Colon (tissue), 2 donors: Measurements from ENCODE around the gene GANC.
"Not testable (repeated sequence)": the region's sequence is repeated elsewhere in the genome, so short reads cannot be mapped to it uniquely, and the experiment has no call there.

Experiments used
- FAIRE-seq: peaks from 2 replicates; lab custom pipeline; 2012; peaks lifted over from hg19 to GRCh38; lab: Jason Lieb, UNC
- donor health status: control.
- donor health status: control.

Gene GANC, protein sequence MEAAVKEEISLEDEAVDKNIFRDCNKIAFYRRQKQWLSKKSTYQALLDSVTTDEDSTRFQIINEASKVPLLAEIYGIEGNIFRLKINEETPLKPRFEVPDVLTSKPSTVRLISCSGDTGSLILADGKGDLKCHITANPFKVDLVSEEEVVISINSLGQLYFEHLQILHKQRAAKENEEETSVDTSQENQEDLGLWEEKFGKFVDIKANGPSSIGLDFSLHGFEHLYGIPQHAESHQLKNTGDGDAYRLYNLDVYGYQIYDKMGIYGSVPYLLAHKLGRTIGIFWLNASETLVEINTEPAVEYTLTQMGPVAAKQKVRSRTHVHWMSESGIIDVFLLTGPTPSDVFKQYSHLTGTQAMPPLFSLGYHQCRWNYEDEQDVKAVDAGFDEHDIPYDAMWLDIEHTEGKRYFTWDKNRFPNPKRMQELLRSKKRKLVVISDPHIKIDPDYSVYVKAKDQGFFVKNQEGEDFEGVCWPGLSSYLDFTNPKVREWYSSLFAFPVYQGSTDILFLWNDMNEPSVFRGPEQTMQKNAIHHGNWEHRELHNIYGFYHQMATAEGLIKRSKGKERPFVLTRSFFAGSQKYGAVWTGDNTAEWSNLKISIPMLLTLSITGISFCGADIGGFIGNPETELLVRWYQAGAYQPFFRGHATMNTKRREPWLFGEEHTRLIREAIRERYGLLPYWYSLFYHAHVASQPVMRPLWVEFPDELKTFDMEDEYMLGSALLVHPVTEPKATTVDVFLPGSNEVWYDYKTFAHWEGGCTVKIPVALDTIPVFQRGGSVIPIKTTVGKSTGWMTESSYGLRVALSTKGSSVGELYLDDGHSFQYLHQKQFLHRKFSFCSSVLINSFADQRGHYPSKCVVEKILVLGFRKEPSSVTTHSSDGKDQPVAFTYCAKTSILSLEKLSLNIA (N-terminal part only)

DNA sequence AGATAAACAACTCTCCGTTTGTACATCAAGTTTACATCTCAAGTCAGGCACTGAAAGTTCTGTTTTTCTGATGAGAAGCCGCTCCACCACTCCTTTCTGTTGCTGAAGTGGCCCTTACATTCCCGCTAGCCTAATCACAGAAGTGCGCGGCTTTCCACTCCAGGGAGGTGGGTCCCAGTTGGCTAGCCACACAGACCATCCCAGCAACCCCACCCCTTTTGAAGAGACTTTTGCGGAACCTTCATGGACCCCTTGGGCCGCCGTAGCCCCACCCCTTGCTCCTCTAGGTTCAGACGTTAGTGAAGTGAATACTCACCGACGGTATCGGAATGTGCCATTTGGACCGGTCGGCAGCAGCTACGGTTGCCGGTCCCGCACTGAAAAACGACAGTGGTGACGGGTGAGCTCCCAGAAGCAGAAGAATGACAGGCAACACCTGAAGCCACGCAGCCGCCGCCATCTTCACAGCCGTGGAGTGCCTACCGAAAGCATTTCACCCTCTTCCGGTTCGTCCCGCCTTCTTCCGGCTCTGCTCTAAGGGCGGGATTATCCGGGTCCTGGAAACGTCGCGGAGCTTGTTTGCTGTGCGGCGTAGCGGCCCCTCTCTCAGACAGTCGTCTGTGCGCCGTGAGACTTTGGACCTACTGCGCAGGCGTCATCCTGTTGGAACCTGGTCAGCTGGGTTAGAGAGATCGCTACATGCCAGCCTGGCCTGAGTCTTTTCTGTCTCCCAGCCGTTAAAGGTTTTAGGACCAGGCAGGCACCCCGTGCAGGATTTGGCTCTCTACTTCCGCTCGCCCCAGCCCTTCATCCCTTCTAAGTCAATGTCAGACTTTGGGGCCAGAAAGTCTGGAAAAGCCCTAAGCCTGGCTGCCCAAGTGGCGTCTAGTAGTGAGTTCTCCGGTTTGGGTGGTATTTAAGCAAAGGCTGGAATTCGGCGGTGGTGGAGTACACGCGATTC, at the start of gene GANC, which contains the start of gene TMEM87A:
Gene GANC, plus strand, starts transcription at position 263 of the 961 bp plus-strand sequence. CDS start 1,281 bp downstream, outside the sequence.
Gene TMEM87A, minus strand, starts transcription at position 495 of the 961 bp plus-strand sequence. Its CDS starts 35 bp downstream, at position 460.
- no peak for FAIRE-seq

DNA sequence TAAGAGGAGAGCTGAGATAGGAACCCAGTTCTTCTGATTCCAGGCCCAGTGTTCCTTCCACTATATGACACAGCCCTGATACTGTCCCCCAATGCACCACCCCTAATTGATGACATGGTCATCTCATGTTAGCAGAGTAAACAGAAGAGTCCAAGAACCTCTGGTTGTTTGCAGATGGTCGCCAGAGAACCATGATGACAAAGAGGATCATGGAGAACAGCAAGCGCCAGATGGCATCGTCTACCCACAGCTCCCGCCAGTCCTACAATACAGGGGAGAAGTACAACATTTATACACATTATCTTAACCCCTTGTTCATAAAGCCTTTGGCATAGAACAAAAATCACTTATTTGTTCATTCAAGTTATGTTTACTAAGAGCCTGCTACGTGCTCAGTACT, 46.4 kb upstream of the GANC start:
- FAIRE-seq: no peak

DNA sequence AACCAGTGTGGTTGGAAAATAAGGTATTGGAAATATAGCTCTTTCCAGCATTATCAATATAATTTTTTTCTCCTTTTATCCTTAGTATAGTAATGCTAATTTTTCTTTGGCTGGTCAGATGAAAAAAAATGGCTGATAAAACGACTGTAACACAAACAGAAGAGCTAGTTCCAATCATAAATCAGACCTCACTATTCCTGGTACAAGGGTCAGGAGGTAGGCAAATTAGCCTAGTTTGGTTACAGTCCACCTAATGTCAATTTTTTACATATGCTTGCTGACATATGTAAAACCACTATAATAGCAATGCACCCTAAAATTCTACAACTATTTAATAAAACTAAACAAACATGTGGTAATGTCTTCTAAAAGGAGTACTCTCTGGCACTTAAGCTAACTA, 45.0 kb upstream of the GANC start:
- FAIRE-seq: no peak

DNA sequence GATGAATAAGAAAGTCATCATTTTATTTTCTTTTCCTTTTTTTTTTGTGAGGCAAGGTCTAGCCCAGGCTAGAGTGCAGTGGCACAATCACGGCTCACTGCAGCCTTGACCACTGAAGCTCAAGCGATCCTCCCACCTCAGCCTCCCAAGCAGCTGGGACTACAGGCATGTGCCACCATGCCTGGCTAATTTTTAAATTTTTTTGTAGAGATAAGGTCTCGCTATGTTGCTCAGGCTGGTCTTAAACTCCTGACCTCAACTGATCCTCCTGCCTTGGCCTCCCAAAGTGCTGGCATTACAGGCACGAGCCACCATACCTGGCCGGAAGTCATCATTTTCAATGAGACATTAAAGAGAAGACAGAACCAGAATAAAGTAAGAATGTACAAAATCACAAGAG, 44.0 kb upstream of the GANC start:
- not testable (repeated sequence) for FAIRE-seq

DNA sequence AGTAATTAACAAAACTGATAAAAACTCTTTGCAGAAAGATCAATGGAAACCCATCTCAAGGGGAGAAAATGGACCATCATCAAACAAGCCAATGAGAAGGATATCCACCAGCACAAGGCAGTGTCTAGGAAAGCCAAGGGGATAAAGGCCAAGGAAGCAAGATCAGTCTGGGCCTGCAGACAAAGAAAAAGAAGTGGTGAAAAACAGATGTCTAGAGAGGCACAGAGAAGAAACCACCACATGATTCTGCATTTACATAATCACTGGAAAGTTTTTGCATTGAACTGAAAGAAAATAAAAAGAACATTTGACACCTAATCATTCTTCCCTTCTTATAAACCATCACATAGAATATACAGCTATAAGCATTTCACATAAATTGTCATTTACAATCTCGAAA, 41.9 kb upstream of the GANC start:
- no peak for FAIRE-seq

DNA sequence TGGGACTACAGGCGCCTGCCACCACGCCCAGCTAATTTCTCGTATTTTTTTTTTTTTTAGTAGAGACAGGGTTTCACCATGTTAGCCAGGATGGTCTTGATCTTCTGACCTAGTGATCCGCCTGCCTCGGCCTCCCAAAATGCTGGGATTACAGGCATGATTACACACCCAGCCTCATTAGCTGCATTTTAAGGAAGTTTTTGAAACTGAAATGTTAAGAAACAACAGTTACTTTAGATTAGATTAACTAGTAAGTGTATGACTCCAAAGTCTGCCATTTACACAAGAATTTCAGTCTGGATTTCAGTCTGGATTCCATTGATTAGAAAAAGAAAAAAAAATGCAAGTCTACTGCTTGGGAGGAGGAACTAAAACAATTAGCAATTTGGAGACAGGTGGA, 40.4 kb upstream of the GANC start:
- FAIRE-seq: no peak

DNA sequence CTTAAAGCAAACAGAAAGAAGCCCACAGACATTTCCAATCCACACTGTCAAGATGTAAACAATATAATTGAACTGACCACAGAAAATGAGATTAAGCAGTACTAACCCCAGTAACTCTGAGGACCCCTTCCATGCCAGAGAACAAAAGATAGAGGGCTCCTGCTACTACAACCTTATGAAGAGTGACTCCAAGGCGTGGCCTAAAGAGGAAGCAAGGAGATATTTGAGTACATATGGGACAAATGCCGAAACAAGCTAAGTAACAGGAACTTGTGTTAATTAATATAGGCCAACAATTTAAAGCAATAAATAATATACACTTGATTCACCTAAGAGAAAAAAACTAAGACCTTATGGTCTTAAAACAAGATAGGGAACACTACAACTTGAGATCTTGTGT, 39.9 kb upstream of the GANC start:
- FAIRE-seq: no peak

DNA sequence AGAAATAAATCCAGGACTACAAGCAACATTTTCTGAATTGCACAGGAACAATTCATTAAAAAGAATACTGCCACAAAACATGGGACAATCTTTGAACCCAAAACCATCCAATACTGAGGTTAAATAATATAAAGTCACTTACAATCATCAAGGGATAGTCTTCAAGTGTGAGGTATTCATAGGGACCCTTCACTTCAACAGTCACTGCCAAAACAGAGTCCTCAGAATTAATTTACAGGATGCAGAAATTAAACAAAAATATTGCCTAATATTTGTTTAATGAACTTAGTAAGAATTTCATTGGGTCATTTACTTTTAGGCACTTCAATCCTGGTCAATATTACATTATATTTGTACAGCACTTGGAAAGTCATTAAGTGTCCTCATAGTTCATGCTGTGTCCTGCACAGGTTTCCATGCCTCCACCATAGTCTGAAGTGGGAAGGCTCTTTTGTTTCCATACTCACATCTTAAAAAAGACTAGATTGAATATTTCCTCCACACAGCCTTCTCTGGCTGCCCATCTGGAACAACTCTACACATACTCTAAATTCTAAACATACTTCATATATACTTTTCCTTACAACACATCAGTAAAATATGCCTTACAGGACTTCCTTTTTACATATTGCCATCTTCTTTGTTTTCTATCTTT, 33.3 kb upstream of the GANC start:
- no peak for FAIRE-seq

DNA sequence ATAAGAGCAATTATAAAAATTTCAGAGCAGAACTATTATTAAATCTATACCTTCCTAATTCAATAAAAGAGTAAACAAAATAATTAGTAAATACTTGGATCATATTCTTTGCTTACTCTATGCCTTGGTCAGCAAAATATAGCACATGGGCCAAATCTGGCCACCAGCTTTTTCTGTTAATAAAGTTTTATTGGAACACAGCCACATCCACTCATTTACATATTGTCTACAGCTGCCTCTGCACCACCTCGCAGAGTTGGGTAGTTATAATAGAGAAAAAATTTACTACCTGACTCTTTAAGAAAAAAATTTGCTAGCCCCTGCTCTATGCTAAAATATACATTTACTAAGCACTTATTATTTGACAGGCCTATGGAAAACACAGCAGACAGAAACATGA, 32.2 kb upstream of the GANC start:
- no peak for FAIRE-seq

DNA sequence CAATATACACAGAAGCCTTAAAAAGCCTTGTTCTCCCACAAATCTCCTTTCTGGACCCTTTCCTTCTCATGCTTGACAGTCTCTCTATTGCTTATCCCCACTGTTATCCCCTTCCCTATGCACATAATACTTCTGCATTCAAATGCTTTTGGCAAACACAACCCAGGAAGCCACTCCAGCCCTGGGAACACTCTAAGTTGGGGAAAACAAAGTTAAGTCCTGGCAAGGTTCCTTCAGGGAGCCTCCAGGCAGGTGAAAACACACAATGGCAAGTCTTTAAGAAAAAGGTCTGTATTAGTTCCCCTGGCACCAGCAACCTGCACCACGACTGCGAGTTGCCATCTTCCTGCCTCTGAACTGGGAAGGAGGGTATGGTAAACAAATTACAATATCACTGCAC, 19.7 kb upstream of the GANC start:
- FAIRE-seq: no peak

DNA sequence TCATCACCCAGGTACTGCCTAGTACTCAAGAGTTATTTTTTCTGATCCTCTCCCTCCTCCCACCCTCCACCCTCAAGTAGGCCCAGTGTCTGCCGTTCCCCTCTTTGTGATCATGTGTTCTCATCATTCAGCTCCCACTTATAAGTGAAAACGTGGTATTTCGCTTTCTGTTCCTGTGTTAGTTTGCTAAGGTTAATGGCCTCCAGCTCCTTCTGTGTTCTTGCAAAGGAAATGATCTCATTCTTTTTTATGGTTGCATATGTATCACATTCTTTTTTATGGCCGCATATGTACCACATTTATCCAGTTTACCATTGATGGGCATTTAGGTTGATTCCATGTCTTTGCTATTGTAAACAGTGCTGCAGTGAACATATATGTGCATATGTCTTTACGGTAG, 8.2 kb upstream of the GANC start:
- FAIRE-seq: no peak

DNA sequence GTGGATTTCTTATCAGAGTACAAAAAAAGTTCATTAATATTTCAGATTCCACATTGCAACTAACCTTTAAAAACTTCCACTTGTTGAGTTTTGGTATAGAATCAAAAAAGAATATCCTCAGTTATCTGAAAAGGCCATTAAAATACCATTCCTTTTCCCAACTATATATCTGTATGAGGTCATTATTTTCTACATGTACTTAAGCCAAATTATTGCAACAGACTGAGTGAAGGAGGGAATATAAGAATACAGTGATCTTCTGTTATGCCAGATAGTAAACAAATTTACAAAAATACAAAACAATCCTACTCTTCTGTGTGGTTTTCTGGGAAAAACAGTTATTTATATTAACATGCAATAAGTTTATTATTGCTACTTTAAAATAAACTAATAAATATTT, 5.7 kb upstream of the GANC start:
- no peak for FAIRE-seq

DNA sequence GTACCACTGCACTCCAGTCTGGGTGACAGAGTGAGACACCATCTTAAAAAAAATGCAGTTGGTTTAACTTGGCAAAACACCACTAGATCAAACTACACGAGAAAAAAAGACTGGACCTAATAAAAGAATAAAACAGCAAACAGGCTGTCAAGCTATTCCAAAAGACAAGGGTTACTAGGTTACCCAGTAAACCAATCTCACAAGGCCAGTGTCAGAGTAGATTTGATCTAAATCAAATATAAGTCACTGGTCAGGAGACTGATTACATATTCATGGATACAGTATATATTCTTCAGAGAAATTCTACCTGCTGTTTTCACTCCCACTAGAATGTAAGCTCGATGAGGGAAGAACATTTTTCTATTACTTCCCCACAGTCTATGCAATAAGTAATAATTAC, 2.5 kb upstream of the GANC start:
- FAIRE-seq: no peak

DNA sequence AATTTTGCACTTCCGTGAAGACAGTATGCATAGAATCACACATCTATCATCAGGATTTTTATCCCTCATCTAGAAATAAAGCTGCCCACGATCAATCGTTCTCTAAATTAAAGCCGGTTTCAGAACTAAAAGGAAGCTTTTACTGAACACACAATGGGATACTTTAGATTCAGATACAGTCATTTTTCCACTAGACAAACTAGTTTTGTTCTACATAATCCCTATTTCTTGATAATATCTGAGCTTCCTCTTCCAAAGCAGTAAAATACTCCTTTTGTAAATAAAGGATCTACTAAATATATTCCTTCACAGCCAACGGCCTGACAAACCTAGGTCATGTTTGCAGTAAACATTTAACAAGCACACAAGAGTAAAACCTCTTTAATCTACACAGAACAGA, 2.0 kb upstream of the GANC start:
- peak; percentile 5 for FAIRE-seq

DNA sequence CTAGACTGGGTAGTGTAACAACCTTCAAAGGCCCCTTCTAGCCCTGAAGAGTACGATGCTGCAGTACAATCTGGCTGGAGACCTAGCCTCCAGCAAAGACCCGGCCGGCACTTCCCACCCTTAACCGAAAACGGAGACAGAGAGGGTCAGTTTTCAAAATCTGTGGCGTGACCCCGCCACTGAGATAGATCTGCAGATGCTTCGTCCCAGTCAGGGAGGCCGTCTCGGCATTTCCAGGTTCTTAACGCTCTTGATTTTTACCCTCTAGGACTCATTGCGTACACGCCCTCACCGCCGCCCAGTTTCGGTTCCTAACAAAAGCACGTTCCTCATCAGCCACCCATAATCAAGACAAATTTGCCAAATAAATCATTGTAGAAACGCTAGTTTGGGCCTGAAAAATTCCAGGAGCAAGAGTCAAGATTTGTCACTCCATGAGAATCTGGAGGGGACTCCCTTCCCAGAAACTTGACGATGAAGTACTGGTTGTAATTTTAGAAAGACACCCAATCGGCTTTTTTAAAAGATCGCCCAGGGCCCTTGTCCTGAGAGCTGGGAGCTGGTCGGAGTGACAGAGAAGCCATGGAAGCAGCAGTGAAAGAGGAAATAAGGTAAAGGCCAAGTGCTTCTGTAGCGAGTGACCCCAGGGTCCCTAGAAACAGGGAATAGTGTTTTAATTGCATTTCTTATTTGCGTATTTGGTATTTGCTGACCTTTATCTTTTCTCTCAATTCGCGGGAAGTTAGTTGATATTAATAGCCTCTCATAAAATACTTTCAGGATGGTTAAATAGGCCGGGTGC, 1.1 kb downstream of the GANC start:
- FAIRE-seq: no peak

DNA sequence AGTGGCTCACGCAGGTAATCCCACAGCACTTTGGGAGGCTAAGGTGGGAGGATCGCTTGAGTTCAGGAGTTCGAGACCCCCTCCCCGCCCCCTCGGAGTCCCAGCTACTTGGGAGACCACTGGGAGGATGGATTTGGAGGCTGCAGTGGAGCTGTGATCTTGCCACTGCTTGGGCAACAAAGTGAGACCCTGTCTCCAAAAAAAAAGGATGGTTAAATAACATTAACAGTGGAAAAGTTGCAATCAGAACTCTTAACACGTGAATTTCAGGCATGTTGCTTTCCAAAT, 1.6 kb downstream of the GANC start:
- no peak for FAIRE-seq

DNA sequence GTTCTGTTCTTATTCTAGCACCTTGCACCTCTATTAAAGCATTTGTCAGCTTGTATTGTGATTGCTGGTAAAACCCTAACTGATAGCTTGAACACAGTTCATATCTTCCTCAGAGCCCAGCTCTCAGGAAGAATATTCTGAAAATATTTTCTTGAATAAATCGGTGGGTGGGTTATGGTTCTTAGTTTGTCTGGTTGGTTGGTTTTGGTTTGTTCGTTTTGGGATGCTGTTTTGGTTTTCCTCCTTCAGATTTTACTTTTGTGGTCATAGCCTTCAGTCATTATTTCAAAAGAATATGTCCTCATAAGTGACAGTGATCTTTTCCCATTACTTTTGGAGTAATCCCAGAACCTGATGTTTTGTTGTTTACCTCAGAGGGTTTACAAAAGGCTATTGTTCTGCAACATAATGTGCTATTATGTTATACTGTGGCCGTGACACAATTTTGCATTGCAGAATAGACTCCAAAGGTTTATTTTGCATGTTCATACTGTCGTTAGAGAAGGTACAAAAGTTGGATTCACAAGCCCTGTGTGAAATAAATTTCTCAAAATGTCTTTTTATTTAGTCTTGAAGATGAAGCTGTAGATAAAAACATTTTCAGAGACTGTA, 2.9 kb downstream of the GANC start:
- FAIRE-seq: no peak

DNA sequence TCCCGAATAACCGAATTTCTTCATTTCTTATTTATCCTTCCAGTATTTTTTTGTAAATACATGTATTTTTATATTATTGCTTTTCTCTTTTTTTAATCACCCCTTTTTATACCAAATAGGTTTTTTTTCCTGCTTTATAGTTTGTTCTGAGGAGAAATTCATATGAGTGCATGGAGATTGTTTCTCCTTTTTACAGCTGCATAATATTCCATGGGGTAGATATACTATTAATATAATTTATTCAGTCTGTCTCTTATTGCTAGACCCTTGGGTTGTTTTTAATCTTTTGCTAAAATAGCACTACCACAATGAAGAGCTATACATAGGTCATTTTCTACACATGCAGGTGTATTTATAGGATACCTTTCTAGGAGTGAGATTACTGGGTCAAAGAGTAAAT, 3.8 kb downstream of the GANC start:
- no peak for FAIRE-seq

DNA sequence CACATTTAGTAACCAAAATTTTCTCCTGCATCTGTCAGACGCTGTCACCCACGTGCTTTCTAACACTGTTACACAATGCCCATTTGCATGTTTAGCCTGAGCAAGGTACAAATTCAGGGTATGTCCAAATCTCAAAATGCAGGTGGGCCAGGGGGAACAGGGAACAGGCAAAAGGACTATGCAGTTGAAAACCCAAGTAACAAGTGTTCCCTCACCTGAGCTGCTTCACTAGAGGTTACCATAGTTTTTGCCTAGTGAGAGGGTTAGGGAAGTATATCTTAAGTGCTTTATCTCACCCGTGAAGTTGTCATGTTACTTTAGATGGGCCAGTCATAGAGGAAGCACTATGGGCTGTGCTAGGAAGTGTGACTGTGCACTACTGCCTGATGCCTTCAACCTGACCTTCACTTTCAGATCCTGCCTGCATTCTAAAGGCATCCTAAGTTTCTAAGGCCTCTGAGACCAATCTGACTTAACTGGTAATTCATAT, 6.3 kb downstream of the GANC start:
- FAIRE-seq: no peak

DNA sequence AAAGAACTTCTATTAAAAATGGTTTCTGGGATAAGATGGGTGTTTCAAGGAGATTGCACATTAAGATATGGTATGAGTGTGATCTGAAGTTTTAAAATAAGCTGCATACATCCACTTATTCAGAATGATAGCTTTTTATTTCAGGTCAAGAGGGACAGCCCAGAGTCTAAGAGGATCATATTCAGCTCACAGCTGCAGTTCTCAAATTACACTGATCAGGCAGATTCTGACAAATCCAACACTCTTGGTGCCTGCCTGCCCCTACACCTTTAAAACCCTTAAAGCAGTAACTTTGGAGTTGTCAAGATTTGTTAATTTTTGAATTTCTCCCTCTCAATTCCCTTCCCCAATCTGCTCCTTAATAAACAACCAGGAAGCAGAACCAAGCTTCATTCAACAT, 9.3 kb downstream of the GANC start:
- no peak for FAIRE-seq
